Skeletal muscle cell (primary cell): ENCODE data around the gene MEI4.
"Not testable (repeated sequence)": the region's sequence is repeated elsewhere in the genome, so short reads cannot be mapped to it uniquely, and the experiment has no call there.

Source experiments
- DNase-seq: peaks from one replicate; pipeline ENCODE4 v3.0.0-alpha.2; 2010; ENCODE audit warnings: low read depth
- H3K4me3 ChIP-seq: 2 replicates; pipeline ENCODE4 v1.5.1; 2011; ENCODE audit warnings: low read depth, mild to moderate bottlenecking, control low read depth, low read length, moderate library complexity

Gene MEI4

DNA sequence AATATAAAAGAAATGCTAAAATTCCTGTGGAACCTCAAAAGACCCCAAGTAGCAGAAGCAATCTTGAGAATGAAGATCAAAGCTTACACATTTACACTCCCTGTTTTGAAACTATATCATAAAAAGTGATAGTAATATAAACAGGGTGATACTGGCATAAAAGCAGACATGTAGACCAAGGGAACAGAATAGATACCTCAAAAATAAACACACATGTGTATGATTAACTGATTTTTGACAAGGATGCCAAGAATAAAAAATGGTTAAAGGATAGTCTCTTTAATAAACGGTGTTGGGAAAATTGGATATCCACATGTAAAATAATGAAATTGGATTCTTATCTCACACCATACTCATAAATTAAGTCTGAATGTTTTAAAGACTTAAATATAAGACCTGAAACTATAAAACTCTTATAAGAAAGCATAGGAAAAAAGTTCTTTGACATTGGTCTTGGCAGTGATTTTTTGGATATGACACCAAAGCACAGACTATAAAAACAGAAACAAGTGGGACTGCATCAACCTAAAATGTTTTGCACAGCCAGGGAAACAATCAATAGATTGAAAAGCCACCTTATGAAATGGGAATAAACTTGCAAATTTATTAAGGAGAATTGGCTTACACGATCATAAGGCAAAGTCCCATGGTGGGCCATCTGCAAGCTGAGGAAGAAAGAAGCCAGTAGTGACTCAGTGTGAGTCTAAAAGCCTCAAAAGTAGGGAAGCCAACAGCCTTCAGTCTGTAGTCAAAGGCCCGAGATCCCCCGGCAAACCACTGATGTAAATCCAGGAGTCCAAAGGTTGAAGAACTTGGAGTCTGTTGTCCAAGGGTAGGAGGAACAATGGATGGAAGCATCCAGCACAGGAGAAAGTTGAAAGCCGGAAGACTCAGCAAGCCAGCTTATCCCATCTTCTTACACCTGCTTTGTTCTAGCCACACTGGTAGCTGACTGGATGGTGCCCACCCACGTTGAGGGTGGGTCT lies 144.3 kb downstream of the MEI4 start:
- H3K4me3 ChIP-seq = no peak overlapping the region
- DNase-seq = no peak

DNA sequence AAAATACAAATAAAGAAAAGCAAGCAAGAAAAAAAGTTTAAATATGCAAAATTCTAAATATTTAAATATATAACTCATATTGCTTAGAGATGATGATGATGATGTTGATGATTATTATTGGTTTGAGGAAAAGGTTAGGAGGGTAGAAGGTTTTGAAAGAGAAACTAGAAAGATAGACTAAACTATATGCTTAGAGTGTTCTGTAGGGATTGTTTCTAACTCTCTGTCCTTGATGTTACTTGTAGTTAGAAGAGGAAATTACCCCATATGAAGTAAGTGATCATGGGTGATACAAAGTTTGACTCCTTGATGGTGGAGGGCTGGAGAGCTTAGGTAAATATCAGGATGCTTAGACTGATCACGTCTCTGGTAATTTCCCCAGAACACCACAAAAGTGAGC lies 159.5 kb downstream of the MEI4 start:
- H3K4me3 ChIP-seq = no peak overlapping the region
- DNase-seq = no peak

DNA sequence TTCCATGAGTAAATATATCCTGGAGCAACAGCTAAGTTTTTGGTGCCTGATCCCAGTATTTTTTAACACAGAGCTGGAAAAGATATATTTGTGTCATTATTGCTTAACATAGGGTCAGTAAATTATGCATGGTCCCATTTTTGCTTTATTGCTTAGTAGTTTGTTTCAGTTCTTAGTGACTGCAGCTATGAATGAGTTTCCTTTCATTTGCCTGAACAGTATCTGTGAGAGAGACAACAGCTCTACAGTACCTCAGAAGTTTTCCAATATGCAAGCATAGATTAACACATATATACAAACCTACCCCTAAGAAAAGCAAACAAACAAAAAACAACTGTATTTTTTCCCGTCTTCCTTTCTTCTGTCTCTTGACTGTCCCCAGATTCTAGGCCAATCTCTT lies 160.3 kb downstream of the MEI4 start:
- no peak overlapping the region for H3K4me3 ChIP-seq
- no peak for DNase-seq

DNA sequence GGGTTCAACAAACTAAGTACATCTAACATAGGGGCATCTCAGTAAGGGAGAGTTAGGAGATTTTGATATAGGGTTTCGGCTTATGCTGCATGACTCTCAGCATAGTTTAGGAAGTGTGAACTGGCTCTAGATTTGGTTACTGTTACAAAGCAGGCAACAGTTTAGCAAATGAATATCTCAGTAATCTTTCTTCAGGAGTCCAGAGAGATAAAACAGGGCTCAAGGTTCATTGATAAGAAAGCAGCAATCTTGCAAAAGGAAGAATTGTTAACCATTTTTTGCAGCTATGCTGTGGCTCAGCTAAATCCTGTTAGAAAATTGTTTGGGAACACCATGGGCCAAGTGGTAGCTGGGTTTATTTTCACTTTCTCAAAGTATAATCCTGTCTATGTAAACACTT lies 161.3 kb downstream of the MEI4 start:
- no peak for DNase-seq
- no peak overlapping the region for H3K4me3 ChIP-seq

DNA sequence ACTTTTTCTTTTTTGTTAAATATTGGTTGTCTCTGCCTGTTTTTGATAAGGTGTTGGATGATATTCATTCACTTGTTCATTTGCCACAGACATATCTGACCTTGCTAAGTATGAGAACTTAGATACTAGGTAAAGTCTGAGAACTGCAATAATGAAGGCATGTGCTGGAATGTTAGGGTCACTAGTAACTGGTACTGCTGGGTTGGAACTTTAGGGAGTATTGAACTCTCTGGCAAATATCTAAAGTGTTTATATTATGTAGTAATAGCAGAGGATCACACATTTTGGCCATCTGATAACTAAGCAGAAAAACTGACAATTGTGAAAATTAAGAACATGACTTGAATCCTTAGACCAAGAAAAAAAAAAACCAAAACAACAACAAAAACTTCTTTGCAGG lies 162.7 kb downstream of the MEI4 start:
- no peak for DNase-seq
- no peak overlapping the region for H3K4me3 ChIP-seq

DNA sequence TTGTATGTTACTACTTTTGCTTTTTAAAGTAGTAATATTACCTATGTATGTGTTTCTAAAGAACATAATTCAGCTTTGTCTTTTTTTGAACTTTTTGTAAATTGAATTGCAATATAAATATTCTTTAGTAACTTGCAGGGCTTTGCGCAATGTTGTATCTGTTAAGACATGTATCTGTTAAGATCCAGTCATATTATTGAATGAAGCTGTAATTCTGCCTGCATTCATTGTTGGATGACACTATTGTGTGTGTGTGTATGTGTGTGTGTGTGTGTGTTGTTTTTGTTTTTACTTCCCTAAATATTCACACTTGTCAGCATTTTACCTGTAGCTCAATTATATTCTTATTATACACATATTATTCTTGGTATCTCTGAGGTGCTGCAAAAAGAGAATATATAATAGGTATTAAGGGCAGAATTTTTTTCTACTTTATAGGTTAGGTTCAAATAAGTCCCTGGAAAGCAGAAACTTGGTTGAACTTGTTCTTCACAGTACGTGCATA lies 164.0 kb downstream of the MEI4 start:
- H3K4me3 ChIP-seq = no peak overlapping the region
- no peak for DNase-seq

DNA sequence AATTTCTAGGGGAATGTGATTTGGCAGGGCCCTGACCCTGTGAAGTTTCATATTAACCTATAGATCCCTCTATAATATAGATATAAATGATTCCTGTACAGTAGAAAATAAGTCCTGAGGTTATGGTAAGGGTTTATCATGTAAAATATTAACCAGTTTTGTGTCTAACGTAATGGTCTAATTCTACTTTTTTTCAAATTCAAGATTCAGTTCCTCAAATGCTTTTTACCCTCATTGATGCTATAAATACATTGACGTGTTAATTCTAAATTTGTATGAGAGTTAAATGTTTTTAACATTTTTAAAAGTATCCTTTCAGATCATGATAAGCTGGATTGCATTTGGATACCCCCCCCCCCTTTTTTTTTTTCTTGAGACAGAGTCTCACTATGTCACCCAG lies 169.4 kb downstream of the MEI4 start:
- H3K4me3 ChIP-seq = no peak overlapping the region
- no peak for DNase-seq

DNA sequence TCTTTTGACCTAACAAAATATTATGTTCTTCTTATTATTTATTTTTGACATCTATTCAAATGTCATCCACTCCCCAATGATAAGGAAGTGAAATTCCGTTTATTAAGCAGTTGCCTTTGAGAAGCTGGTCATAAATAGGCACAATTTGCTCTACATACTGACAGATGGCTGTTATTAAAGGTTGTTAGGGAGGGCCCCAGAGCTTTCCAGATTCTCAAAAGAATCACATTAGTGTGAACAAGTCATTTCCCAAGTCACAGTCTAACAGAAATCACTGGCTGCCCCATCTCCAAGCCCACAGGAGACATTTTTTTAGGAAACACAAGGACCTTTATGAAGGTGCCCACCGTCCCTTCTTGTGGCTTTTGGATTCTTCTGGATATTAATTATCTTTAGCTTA lies 172.4 kb downstream of the MEI4 start:
- H3K4me3 ChIP-seq = no peak overlapping the region
- DNase-seq = no peak

DNA sequence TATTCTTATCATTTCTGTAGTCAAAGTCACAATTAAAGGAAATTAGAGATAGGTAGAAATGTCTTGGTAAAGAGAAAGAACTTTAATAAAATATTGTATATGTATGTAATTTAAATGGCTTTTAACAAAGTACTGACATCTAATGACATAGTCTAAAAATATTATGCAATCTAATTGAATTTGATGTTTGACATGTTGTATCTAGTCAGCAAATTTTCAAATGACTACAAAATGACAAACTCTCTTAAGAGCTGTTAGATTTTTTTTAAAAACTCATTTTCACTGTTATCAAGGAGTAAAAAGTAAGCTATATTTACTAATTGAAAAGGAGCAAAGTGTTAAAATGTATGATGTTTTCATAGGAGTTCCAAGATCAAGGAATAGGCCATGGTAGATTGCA lies 176.9 kb downstream of the MEI4 start:
- DNase-seq = no peak
- no peak overlapping the region for H3K4me3 ChIP-seq

DNA sequence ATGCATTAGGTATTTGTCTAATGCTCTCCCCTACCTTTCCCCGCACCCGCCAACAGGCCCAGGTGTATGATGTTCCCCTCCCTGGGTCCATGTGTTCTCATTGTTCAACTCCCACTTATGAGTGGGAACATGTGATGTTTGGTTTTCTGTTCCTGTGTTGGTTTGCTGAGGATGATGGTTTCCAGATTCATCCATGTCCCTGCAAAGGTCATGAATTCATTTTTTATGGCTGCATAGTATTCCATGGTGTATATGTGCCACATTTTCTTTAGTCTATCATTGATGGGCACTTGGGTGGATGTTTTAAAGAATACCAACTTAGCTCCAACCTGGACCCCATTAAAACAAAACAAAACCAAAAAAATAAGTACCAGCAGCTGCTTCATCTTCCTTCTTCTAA lies 180.9 kb downstream of the MEI4 start:
- not testable (repeated sequence) for H3K4me3 ChIP-seq, DNase-seq

DNA sequence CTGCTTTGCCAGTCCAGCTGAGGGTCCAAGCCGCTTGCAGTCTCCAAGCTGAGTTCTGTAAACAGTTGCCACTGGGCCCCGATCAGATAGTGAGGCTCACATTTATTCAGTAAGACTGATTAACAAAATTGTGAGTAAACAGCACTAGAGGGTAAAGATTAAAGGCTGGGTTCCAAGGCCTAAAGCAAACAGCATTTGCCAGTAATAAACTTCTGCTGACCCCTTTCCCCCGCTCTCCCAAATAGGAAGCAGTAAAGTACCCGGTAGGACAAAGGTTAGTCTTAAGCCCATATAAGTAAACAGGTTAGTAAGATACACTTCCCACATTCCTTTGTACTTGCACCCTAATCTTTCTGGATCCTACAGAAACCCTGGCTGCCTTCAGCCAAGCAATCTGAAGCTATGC lies 181.8 kb downstream of the MEI4 start:
- H3K4me3 ChIP-seq = no peak overlapping the region
- no peak for DNase-seq

DNA sequence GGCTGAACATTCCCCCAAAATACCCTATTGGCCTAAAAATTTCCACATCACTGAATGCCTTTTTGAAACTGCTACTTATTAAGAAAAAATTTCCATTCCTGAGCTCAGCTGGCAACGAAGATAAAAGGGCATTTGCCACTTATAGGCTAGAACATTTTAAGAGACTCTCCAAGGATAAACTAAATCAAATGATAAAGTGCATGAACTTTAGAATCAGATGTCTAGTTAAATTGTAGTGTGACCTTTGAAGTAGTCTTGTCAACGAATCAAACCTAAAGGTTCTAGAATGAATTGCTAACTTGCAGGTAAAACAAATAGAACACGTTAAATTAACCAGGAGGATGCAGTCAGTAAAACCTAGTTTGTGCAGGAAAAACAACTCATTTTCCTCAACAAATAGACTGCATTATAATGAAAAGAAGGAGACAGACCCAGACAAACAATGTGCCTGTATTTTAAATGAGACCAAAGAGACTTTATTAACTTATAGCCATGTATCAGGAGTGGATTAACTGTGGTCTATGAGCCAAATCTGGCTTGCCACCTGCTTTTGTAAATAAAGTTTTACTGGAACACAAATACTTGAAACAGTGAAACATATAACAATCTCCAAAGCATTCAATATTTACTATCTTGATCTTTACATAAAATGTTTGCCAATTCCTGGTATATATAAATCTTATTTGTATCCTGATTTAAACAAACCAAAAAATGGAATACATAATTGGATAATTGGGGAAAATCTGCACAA lies 184.4 kb downstream of the MEI4 start:
- DNase-seq = no peak
- no peak overlapping the region for H3K4me3 ChIP-seq

DNA sequence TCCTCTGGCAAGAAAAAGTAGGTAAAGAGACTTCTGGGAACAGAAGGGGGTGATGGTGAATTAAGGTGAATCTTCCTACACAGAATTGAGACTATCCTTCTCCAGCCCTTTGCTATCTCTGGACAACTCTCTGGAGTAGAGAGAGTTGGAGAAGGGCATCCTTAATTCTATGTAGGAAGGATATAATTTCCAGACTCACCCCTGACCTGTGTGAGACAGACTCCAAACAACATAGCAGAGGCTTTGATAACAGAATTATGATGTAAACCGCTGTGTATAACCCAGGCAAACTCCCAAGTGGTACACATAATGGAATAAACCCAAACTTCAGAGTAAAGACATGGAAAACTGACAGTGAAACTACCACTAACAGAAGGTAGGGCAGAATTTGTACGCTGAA lies 186.5 kb downstream of the MEI4 start:
- no peak overlapping the region for H3K4me3 ChIP-seq
- no peak for DNase-seq

DNA sequence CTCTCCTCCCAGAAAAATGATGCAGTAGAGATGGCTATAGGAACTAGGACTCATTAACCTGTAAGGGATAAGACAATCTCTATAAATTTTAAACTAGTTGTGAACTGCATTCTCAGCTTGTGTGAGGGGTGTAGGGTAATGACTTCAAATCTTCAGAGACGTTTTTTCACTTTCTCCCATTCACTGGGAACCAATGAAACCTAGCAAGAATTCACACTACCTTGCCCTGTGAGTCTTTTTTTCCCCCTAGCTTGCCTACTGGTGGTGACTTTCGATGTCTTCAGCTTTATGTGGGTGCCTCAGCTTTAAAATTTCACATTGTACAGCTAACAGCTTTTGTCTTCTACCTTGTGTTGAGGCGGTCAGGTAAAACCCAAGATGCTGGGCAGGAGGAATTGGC lies 192.0 kb downstream of the MEI4 start:
- H3K4me3 ChIP-seq = no peak overlapping the region
- no peak for DNase-seq

DNA sequence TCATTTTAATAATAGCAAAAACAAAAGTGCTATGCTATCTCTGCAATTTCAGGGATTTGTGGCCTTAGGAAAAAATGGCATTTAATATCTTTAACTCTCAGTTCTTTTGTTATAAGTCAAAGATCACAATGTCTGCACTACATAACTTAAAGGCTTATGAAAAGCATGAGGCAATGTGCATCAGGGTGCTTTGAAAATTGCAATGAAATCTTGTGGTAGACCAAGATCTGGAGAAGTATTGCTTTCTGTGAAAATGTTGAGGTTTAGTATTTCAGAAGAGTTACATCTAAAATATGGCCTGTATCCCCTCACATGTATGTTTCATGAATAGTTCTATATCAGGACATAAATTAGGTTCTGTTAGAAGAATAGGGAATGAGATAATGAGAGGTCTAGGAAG lies 200.6 kb downstream of the MEI4 start:
- no peak overlapping the region for H3K4me3 ChIP-seq
- DNase-seq = no peak

DNA sequence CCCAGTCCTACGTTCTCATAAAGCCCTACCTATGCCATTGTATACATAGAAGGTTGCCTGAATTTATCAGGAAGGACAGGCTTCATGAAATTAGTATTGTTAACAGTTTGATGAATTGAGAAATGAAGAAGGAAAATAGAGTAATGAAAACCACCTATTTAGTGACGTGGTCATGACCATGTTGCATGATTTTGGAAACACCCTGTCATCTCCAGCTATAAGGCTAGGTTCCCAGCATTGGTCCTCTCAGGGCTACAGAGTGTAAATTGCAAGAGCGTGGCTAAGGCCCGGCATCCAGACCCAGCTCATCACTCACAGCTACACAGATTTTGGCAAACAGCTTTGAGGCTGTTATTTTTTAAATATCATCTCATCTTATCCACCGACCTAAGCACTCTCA lies 203.6 kb downstream of the MEI4 start:
- DNase-seq = no peak

DNA sequence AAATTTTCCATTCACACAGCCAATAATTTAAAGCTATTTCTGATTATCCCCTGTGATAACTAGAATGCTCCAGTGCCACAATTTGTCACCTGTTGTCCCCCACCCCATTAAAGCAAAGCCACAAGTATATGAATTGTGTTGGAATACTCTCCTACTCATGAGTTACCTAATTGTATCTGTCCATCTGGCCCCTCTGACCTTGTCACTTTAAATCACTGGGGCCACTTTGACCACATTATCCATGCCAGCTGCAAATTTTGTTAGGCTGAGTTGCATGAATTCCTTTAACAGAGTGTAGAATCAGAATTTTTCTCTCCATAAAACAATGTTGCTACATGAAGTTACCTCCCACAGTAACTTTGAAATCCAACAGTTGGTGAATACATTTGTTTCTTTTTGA lies 204.6 kb downstream of the MEI4 start:
- H3K4me3 ChIP-seq = no peak overlapping the region
- DNase-seq = no peak

More for the DNA sequence above, 203.6 kb downstream of the MEI4 start:
- H3K4me3 ChIP-seq = no peak overlapping the region

DNA sequence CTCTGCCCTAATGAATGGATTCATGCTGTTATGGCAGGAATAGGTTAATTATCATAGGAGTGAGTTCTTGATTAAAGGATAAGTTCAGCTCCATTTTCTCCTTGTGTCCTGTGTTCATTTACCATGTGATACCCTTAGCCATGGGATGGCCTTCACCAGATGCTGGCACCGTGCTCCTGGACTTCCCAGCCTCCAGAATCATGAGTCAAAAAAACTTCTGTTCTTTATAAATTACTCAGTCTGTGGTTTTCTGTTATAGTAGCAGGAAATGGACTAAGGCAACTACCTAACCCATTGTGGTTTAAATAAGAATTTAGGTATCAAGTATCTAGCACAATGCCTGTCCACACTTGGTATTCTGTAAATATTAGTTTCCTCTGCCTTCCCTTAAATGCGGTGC lies 223.5 kb downstream of the MEI4 start:
- H3K4me3 ChIP-seq = no peak overlapping the region
- DNase-seq = no peak

DNA sequence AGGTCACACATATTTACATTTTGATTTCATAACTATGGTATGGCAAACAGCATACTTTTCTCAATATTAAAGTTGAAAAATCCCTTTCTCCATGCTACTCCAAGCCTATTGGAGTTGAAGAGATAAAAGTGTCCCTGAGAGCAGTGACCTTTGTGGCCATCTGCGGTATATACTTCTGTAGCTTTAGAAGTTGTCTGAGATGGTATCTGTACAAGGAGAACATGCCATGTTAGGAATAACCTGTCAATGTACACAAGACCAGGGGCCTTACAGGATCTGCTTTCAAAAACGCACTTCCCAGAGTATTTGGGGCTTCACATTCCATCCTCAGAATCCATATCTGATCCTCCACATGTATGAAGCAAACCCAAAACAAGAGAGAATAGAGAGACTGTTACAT lies 226.7 kb downstream of the MEI4 start:
- H3K4me3 ChIP-seq = no peak overlapping the region
- DNase-seq = no peak

DNA sequence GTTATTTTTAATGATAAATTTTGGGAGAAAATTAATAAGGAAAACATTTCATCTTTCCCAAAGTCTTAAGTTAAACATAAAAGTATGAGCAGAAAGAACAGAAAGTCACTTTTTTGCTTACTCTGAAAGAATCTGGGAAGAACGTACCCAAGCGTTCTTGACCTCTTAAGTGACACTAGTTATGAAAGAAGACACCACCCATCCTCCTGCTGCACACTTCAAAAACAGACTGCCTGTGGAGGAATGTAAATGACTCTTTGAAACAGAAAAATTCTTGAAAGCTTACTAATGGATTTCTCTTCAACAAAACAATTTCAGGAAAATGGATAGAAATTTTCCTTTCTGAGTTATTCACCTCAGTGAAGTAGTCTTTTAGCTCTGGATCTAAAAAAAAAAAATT lies 227.7 kb downstream of the MEI4 start:
- no peak overlapping the region for H3K4me3 ChIP-seq
- no peak for DNase-seq

DNA sequence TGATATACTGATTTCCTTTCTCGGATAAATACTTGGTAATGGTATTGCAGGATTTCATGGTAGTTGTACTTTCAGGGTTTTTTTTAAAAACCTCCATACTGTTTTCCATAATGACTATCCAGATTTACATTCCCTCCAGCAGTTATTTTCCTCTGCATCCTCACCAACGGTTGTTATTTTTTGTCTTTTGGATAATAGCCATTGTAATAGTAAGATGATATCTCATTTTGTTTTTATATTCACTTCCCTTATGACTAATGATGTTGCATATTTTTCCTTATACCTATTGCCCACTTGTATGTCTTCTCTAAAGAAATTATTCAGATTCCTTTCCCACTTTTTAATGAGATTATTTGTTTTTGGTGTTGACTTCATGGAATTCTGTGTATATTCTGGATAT lies 231.0 kb downstream of the MEI4 start:
- H3K4me3 ChIP-seq = no peak overlapping the region
- DNase-seq = no peak
